IMR-90 (cell line): Measurements from ENCODE around the gene B4GALT1. TPM values are rescaled to one million over a fixed set of nuclear protein-coding genes. Genes with fewer than 3 reads are reported as not detected.

ENCODE experiments used
- CTCF ChIP-seq: conservative IDR thresholded peaks from 2 replicates; pipeline ENCODE4 v1.5.1; 2012; ENCODE audit warnings: mild to moderate bottlenecking, low read depth, low read length, improper control_type of control experiment
- POLR2A ChIP-seq: IDR thresholded peaks from 2 replicates; pipeline ENCODE4 v1.6.1; 2012; ENCODE audit warnings: mild to moderate bottlenecking, low read depth, low read length
- RCOR1 ChIP-seq: IDR thresholded peaks from 2 replicates; pipeline ENCODE4 v1.6.1; 2012; ENCODE audit warnings: mild to moderate bottlenecking, low read length, improper control_type of control experiment; ENCODE audit not compliant: insufficient replicate concordance
- polyA plus RNA-seq, 3 experiments: library from polyadenylated mRNA; depleted of rRNA; stranded (reverse); fragments of >200 nt; gene quantifications; 2 replicates each; pipeline ENCODE4 v1.2.3, GENCODE V29; 2012; ENCODE audit warnings: low replicate concordance in 1 of 3
- total RNA-seq: library from RNA; depleted of rRNA; stranded (reverse); fragments of >200 nt; gene quantifications from 2 replicates; pipeline ENCODE4 v1.2.3, GENCODE V29; 2012

Gene B4GALT1
- total and polyA plus RNA-seq, 2 of the 4 experiments (the other 2 are of a cell fraction), result 8.8 to 37.8 TPM

GRCh38 chr9:33166231-33167083 is 679 bp downstream of the B4GALT1 start (continued):
- TF ChIP-seq CTCF (no peak), RCOR1 (no peak), POLR2A (no peak; the same call in 1 of the 2 replicates)
